Measurements from ENCODE around the gene SLCO2A1.

GRCh38 chr3:133948996-133949395 is 80.7 kb downstream of the SLCO2A1 start:
- TF ChIP-seq CTCF (IDR thresholded peaks at IDR 0.05) = no peak
- TF ChIP-seq POLR2A (IDR thresholded peaks at IDR 0.05) = no peak
